K562 (cell line): ENCODE data around the gene UBE2Q1. TPM values are rescaled to one million over a fixed set of nuclear protein-coding genes. Genes with fewer than 3 reads are reported as not detected.

Experiments used
- CCNT2 ChIP-seq: IDR thresholded peaks from 2 replicates; pipeline ENCODE4 v1.6.1; 2011; ENCODE audit warnings: borderline replicate concordance, low read depth, mild to moderate bottlenecking, moderate library complexity, mixed read lengths, low read length; ENCODE audit not compliant: insufficient read length; ENCODE audit errors: extremely low read depth
- DDX20 ChIP-seq: fragments of 450-650 bp; IDR thresholded peaks from 2 replicates; pipeline ENCODE4 v1.6.1; 2016; ENCODE audit warnings: missing genetic modification characterization, low read depth, mild to moderate bottlenecking, missing compliant biosample characterization, moderate library complexity
- DMBX1 ChIP-seq: fragments of 250-450 bp; sonication (Bioruptor Pico); IDR thresholded peaks from 2 replicates; pipeline ENCODE4 v1.8.0; 2022; ENCODE audit warnings: inconsistent platforms, mild to moderate bottlenecking, moderate library complexity, borderline replicate concordance
- GTF2A2 ChIP-seq: IDR thresholded peaks from 2 replicates; pipeline ENCODE4 v1.6.1; 2016; ENCODE audit warnings: mild to moderate bottlenecking, missing genetic modification characterization, missing compliant biosample characterization
- PHB ChIP-seq: fragments of 250-450 bp; sonication (Bioruptor Pico); IDR thresholded peaks from 2 replicates; pipeline ENCODE4 v1.5.0; 2021
- PHF20 ChIP-seq: fragments of 450-650 bp; IDR thresholded peaks from 2 replicates; pipeline ENCODE4 v1.6.1; 2018; ENCODE audit not compliant: partially characterized antibody
- POLR2AphosphoS5 ChIP-seq: IDR thresholded peaks from 2 replicates; pipeline ENCODE4 v1.6.1; 2011; ENCODE audit warnings: mild to moderate bottlenecking, low read depth, low read length, moderate library complexity; ENCODE audit not compliant: control insufficient read depth, insufficient read depth
- RFX7 ChIP-seq: fragments of 250-450 bp; sonication (Bioruptor Pico); IDR thresholded peaks from 2 replicates; pipeline ENCODE4 v1.5.1; 2021; ENCODE audit warnings: mild to moderate bottlenecking
- ZBTB5 ChIP-seq: fragments of 450-650 bp; IDR thresholded peaks from 2 replicates; pipeline ENCODE4 v1.6.1; 2017; ENCODE audit warnings: antibody characterized with exemption
- ZBTB8A ChIP-seq: fragments of 450-650 bp; IDR thresholded peaks from 2 replicates; pipeline ENCODE4 v1.6.1; 2018; ENCODE audit warnings: mild to moderate bottlenecking, moderate library complexity; ENCODE audit not compliant: partially characterized antibody
- ZNF165 ChIP-seq: fragments of 250-450 bp; sonication (Bioruptor Pico); IDR thresholded peaks from 2 replicates; pipeline ENCODE4 v1.4.0; 2020; ENCODE audit warnings: borderline replicate concordance
- ZNF407 ChIP-seq: fragments of 450-650 bp; IDR thresholded peaks from 2 replicates; pipeline ENCODE4 v1.6.1; 2016; ENCODE audit warnings: low read depth
- ZNF79 ChIP-seq: fragments of 250-450 bp; sonication (Bioruptor Pico); IDR thresholded peaks from 2 replicates; pipeline ENCODE4 v1.4.0; 2020; ENCODE audit warnings: low read depth, mild to moderate bottlenecking, moderate library complexity
- ZNF830 ChIP-seq: fragments of 250-450 bp; sonication (Bioruptor Pico); IDR thresholded peaks from 2 replicates; pipeline ENCODE4 v1.5.0; 2021; ENCODE audit warnings: mild to moderate bottlenecking
- polyA plus RNA-seq, 8 experiments: library from polyadenylated mRNA; depleted of rRNA in 4 of 8; stranded (reverse) in 5 of 8; unstranded in 3 of 8; fragments of >200 nt; fragmentation: Nextera tagmentation in 2 of 8; fragmentation: Illumina TruSeq in 1 of 8; extraction: Ambion mirVana in 2 of 8; extraction: Trizol in 1 of 8; gene quantifications; 2 replicates each; pipeline versions ENCODE4 v1.2.1 to v1.2.3, GENCODE V29; 2011 to 2014; ENCODE audit warnings: inconsistent platforms in 1 of 8, missing spikeins in 1 of 8
- total RNA-seq, 7 experiments: library from RNA; depleted of rRNA in 6 of 7; stranded (reverse); fragments of >200 nt in 6 of 7; fragmentation: Illumina TruSeq in 2 of 7; extraction: Trizol in 2 of 7; gene quantifications; 2 replicates each; pipeline versions ENCODE4 v1.2.1 to v1.2.3, GENCODE V29; 2011 to 2021; ENCODE audit warnings: low replicate concordance in 1 of 7

The UBE2Q1 gene
- total and polyA plus RNA-seq, 9 of the 15 experiments (the other 6 are each of a cell fraction or from before 2014, with no cell fraction given), result 8.0 to 58.8 (median 27.6) TPM

DNA sequence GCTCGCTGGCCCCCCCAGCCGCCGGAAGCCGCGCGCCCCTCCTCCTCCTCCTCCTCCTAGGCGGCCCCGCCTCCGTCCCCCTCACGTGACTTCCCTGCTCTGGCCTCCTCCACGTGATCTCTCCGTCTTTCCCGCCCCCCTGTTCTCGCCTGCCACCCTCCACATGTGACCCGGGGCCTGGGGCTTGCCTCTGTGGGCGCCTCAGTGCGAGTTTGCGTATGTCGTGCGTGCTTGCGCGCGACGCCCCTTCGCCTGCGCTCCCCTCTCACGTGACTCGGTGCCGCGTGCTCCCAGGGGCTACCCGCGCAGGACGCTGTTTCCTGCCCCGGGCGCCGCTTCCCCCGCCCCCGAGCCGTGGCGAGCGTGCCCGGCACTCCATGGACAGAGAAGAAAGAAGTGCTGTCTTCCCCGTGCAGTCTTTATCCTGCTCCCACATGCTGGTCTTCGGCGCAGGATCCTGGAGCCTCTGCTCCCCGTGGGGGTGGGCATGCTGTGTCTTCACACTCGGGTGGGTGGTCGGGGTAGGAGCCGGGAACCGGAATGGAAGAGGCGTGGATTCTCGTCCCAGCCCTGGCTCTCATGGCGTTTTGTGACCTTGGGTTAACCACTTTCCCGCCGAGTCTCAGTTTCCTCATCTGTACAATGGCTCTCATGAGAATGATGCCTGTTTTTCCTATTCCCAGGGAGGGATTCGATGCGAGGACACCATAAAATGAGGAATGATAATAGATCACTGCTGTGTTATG is 431 bp upstream of the UBE2Q1 start (continued):
- TF ChIP-seq DDX20 (tag) (no peak), ZBTB8A (no peak), PHB (CRISPR knock-in tag) (no peak), POLR2AphosphoS5 (no peak), ZNF407 (no peak), CCNT2 (peak; percentile 30), DMBX1 (CRISPR knock-in tag) (peak; percentile 61), ZNF165 (CRISPR knock-in tag) (no peak), ZBTB5 (no peak), ZNF79 (CRISPR knock-in tag) (no peak), PHF20 (peak; percentile 78), ZNF830 (CRISPR knock-in tag) (no peak), GTF2A2 (tag) (no peak), RFX7 (no peak)
